MM.1S (cell line): ENCODE data around the gene CEP68.

Source experiments
- DNase-seq: peaks from one replicate; pipeline ENCODE4 v3.0.0-alpha.2; 2015
- H2AFZ ChIP-seq: fragments of 300-600 bp; sonication (generic); 2 replicates; pipeline ENCODE4 v1.6.0; 2016; ENCODE audit warnings: antibody characterized with exemption, low read length
- H3F3A ChIP-seq: fragments of 300-600 bp; sonication (generic); 2 replicates; pipeline ENCODE4 v1.6.1; 2016; ENCODE audit warnings: mild to moderate bottlenecking, antibody characterized with exemption, low read length, moderate library complexity, mixed read lengths; ENCODE audit not compliant: insufficient read depth
- H3K27ac ChIP-seq: fragments of 300-600 bp; sonication (generic); 2 replicates; pipeline ENCODE4 v1.5.1; 2016; ENCODE audit warnings: mild to moderate bottlenecking, low read length
- H3K27me3 ChIP-seq: fragments of 300-600 bp; sonication (generic); replicated peaks from 2 replicates; pipeline ENCODE4 v1.6.0; 2016; ENCODE audit warnings: low read length; ENCODE audit not compliant: insufficient read depth
- H3K36me3 ChIP-seq: fragments of 300-600 bp; sonication (generic); replicated peaks from 2 replicates; pipeline ENCODE4 v1.6.1; 2016; ENCODE audit warnings: mild to moderate bottlenecking, low read length, mixed read lengths; ENCODE audit not compliant: insufficient read depth
- H3K4me1 ChIP-seq: fragments of 300-600 bp; sonication (generic); 2 replicates; pipeline ENCODE4 v1.6.1; 2016; ENCODE audit warnings: low read length, mixed read lengths
- H3K4me2 ChIP-seq: fragments of 300-600 bp; sonication (generic); 2 replicates; pipeline ENCODE4 v1.6.0; 2016; ENCODE audit warnings: low read depth, low read length
- H3K4me3 ChIP-seq: fragments of 300-600 bp; sonication (generic); 2 replicates; pipeline ENCODE4 v1.5.1; 2016; ENCODE audit warnings: low read length, mixed read lengths
- H3K79me2 ChIP-seq: fragments of 300-600 bp; sonication (generic); 2 replicates; pipeline ENCODE4 v1.6.1; 2016; ENCODE audit warnings: mixed run types, low read length, mixed read lengths
- H3K9ac ChIP-seq: fragments of 300-600 bp; sonication (generic); 2 replicates; pipeline ENCODE4 v1.6.1; 2016; ENCODE audit warnings: low read length, mixed read lengths
- H3K9me2 ChIP-seq: fragments of 300-600 bp; sonication (generic); replicated peaks from 2 replicates; pipeline ENCODE4 v1.6.1; 2016; ENCODE audit warnings: mild to moderate bottlenecking, low read length, mixed read lengths; ENCODE audit not compliant: insufficient read depth
- H3K9me3 ChIP-seq: fragments of 300-600 bp; sonication (generic); replicated peaks from 2 replicates; pipeline ENCODE4 v1.6.1; 2016; ENCODE audit warnings: mild to moderate bottlenecking, low read length, mixed read lengths; ENCODE audit not compliant: insufficient read depth
- H4K20me1 ChIP-seq: fragments of 300-600 bp; sonication (generic); 2 replicates; pipeline ENCODE4 v1.6.1; 2016; ENCODE audit warnings: mild to moderate bottlenecking, low read length, moderate library complexity, mixed read lengths; ENCODE audit not compliant: insufficient read depth
- EZH2 ChIP-seq: fragments of 300-600 bp; sonication (generic); optimal IDR thresholded peaks from 2 replicates; pipeline ENCODE3; 2017; ENCODE audit warnings: low read depth, mild to moderate bottlenecking, antibody characterized with exemption, low read length, mixed read lengths
- EZH2phosphoT487 ChIP-seq: fragments of 300-600 bp; sonication (generic); IDR thresholded peaks from 2 replicates; pipeline ENCODE4 v1.6.1; 2018; ENCODE audit warnings: antibody characterized with exemption, low read length
- TF ChIP-seq, protein P1 (sequence below): fragments of 300-600 bp; sonication (generic); IDR thresholded peaks from 2 replicates; pipeline ENCODE4 v1.5.1; 2016; ENCODE audit warnings: antibody characterized with exemption, low read length, mixed read lengths

The CEP68 gene

DNA sequence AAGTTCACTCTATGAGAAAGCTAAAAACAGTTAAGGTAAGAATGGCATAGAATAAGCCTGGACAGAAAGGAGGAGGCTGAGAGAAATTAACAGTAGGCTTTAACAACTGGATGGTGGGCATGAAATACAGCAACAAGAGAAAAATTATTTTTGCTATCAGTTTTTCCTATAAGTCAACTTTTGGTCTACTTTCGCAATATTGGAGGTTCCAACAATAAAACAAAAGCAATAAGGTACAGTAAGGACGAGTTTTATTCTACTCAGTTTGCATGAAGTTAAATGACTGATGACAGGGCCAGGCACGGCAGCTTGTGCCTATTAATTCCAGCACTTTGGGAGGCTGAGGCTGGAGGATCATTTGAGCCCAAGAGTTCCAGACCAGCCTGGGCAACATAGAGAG lies 56.4 kb downstream of the CEP68 start:
- Histone ChIP-seq H3K79me2 (peaks cover 99% of the 10 kb centered on the region), H3K4me2 (no peak overlapping the region), H2AFZ (no peak overlapping the region), H3K27me3 (no peaks in the 10 kb centered on the region), H3K27ac (no peak overlapping the region), H3K9me3 (no peaks in the 10 kb centered on the region), H3K9me2 (no peaks in the 10 kb centered on the region), H3K4me3 (no peak overlapping the region), H3F3A (no peaks in the 10 kb centered on the region), H3K36me3 (no peaks in the 10 kb centered on the region), H4K20me1 (peaks cover 54% of the 10 kb centered on the region), H3K4me1 (no peaks in the 10 kb centered on the region), H3K9ac (no peak overlapping the region)
- TF ChIP-seq EZH2phosphoT487 (no peak), EZH2 (no peak)
- TF ChIP-seq, protein P1, sequence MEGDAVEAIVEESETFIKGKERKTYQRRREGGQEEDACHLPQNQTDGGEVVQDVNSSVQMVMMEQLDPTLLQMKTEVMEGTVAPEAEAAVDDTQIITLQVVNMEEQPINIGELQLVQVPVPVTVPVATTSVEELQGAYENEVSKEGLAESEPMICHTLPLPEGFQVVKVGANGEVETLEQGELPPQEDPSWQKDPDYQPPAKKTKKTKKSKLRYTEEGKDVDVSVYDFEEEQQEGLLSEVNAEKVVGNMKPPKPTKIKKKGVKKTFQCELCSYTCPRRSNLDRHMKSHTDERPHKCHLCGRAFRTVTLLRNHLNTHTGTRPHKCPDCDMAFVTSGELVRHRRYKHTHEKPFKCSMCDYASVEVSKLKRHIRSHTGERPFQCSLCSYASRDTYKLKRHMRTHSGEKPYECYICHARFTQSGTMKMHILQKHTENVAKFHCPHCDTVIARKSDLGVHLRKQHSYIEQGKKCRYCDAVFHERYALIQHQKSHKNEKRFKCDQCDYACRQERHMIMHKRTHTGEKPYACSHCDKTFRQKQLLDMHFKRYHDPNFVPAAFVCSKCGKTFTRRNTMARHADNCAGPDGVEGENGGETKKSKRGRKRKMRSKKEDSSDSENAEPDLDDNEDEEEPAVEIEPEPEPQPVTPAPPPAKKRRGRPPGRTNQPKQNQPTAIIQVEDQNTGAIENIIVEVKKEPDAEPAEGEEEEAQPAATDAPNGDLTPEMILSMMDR: no peak
- DNase-seq: no peak

DNA sequence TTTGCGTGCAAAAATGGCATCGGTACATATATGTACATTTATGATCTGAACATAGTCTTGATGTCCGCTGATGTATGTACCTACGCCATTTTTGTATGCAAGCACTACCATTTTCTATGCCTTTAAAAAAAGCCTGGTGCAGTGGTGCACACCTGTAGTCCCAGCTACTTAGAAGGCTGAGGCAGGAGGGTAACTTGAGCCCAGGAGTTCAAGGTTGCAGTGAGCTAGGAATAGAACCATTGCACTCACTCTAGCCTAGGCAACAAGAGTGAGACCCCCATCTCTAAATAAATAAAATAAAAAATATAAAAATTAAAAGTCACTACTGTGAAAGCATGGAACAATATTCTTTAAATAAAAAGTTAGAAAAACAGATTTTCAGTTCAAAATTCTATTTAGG lies 57.0 kb downstream of the CEP68 start:
- Histone ChIP-seq H4K20me1 (peaks cover 59% of the 10 kb centered on the region), H3K27ac (no peak overlapping the region), H3K4me1 (no peaks in the 10 kb centered on the region), H3K9ac (no peak overlapping the region), H3K36me3 (no peaks in the 10 kb centered on the region), H3K4me2 (no peak overlapping the region), H2AFZ (no peak overlapping the region), H3K9me3 (no peaks in the 10 kb centered on the region), H3F3A (no peaks in the 10 kb centered on the region), H3K4me3 (no peak overlapping the region), H3K79me2 (peaks cover 99% of the 10 kb centered on the region), H3K9me2 (no peaks in the 10 kb centered on the region), H3K27me3 (no peaks in the 10 kb centered on the region)
- TF ChIP-seq, protein P1: no peak
- TF ChIP-seq EZH2phosphoT487: no peak
- TF ChIP-seq EZH2: no peak
- DNase-seq: no peak

GRCh38 chr2:65113816-65114215 lies 57.6 kb downstream of the CEP68 start:
- Histone ChIP-seq H3K36me3 (no peaks in the 10 kb centered on the region), H2AFZ (no peak overlapping the region), H3F3A (no peaks in the 10 kb centered on the region), H3K79me2 (peaks cover 99% of the 10 kb centered on the region), H3K9me2 (no peaks in the 10 kb centered on the region), H3K9ac (no peak overlapping the region), H4K20me1 (peaks cover 60% of the 10 kb centered on the region), H3K27me3 (no peaks in the 10 kb centered on the region), H3K9me3 (no peaks in the 10 kb centered on the region), H3K4me1 (no peaks in the 10 kb centered on the region), H3K27ac (no peak overlapping the region), H3K4me2 (no peak overlapping the region), H3K4me3 (no peak overlapping the region)
- DNase-seq: no peak
- TF ChIP-seq EZH2: no peak
- TF ChIP-seq, protein P1: no peak
- TF ChIP-seq EZH2phosphoT487: no peak
